Stomach (tissue), 9 donors: ENCODE data around the gene GBA3. TPM values are rescaled to one million over a fixed set of nuclear protein-coding genes. Genes with fewer than 3 reads are reported as not detected.

Experiments used
- DNase-seq, 2 donors: peaks; one replicate each; pipeline versions ENCODE4 v3.0.0 to v3.0.0-alpha.2; 2013 to 2019
- H3K27ac ChIP-seq, 5 donors: fragments of 200-600 bp in 4 of 5; sonication (generic) in 4 of 5; one replicate each; pipeline ENCODE4 v1.5.1; 2013 to 2019; ENCODE audit warnings: mild to moderate bottlenecking in 1 of 5, moderate library complexity in 1 of 5
- H3K27me3 ChIP-seq, 3 donors: fragments of 200-600 bp; sonication (generic); one replicate each; pipeline ENCODE4 v1.5.1; 2017 to 2019; ENCODE audit warnings: mixed run types in 1 of 3
- H3K36me3 ChIP-seq, 4 donors: fragments of 200-600 bp; sonication (generic); 1 replicate in 3 of 4; 2 replicates in 1 of 4; pipeline ENCODE4 v1.5.1; 2016 to 2019
- H3K4me1 ChIP-seq, 4 donors: fragments of 200-600 bp; sonication (generic); one replicate each; pipeline ENCODE4 v1.5.1; 2016 to 2019
- H3K4me3 ChIP-seq, 4 donors: fragments of 200-600 bp; sonication (generic) in 3 of 4; one replicate each; pipeline ENCODE4 v1.5.1; 2016 to 2019; ENCODE audit warnings: mild to moderate bottlenecking in 1 of 4
- H3K9me3 ChIP-seq, 4 donors: fragments of 200-600 bp; sonication (generic); one replicate each; pipeline ENCODE4 v1.5.1; 2016 to 2019
- CTCF ChIP-seq, 7 experiments: fragments of 450-650 bp in 4 of 7; fragments of 200-600 bp in 3 of 7; sonication (generic) in 3 of 7; IDR thresholded peaks; one replicate each; pipeline ENCODE4 v1.5.1; 2016 to 2019; ENCODE audit warnings: antibody characterized with exemption in 7 of 7, control low read depth in 2 of 7, mild to moderate bottlenecking in 1 of 7
- EP300 ChIP-seq: sonication (generic); formaldehyde crosslinking; IDR thresholded peaks from one replicate; pipeline ENCODE4 v1.6.1; 2017; ENCODE audit warnings: antibody characterized with exemption
- POLR2A ChIP-seq, 4 donors: fragments of 450-650 bp; IDR thresholded peaks; one replicate each; pipeline ENCODE4 v1.6.1; 2016; ENCODE audit warnings: antibody characterized with exemption in 4 of 4, control low read depth in 2 of 4, mild to moderate bottlenecking in 1 of 4, moderate library complexity in 1 of 4
- POLR2AphosphoS5 ChIP-seq, 3 donors: sonication (generic); formaldehyde crosslinking; IDR thresholded peaks; one replicate each; pipeline ENCODE4 v1.6.1; 2016; ENCODE audit warnings: antibody characterized with exemption in 3 of 3
- WGBS, 5 donors: extraction: QIAGEN DNeasy Blood & Tissue Kit in 3 of 5; methylation state at CpG; one replicate each; pipeline versions ENCODE4 v1.1.5 to v1.1.7; 2013 to 2018; 5-methylcytosine and 5-hydroxymethylcytosine counted together
- intact Hi-C: fragments of 100-400 bp; cut with DNase I; formaldehyde crosslinking; loops from one replicate; pipeline ENCODE4 v1.15.1; 2023; ENCODE audit warnings: low total_unique reads
- polyA plus RNA-seq, 3 donors: library from polyadenylated mRNA; stranded (reverse); fragments of 200-250 nt; gene quantifications; one replicate each; pipeline ENCODE4 v1.2.3, GENCODE V29; 2013
- total RNA-seq, 5 donors: library from RNA; depleted of rRNA; stranded (reverse); fragments of >200 nt; gene quantifications; one replicate each; pipeline versions ENCODE4 v1.1.0 to v1.2.3, GENCODE V29; 2014 to 2016
- donor health status: healthy with polysubstance abuse.
- donor health status: Bipolar disorder and iron deficiency.
- donor health status: healthy.

Gene GBA3
- total and polyA plus RNA-seq, 8 donors = 0.10 to 13.0 (median 2.8) TPM; not detected in 5

GRCh38 chr4:22730021-22730420 is 37.3 kb downstream of the GBA3 start:
- 86 to 94% (median 90%) methylated on average over 3 of the region's 3 CpGs for WGBS, 5 donors
- intact Hi-C loops = no loop called here

GRCh38 chr4:22733816-22734215 is 41.1 kb downstream of the GBA3 start:
- H3K9me3 ChIP-seq = no peaks in the 10 kb centered on the region
- intact Hi-C loops = no loop called here
- H3K36me3 ChIP-seq = no peaks in the 10 kb centered on the region
- H3K27me3 ChIP-seq = no peaks in the 10 kb centered on the region
- no peak overlapping the region for H3K4me3 ChIP-seq
- no peak overlapping the region for H3K27ac ChIP-seq
- TF ChIP-seq CTCF (IDR thresholded peaks at IDR 0.05) (no peak), EP300 (no peak), POLR2A (IDR thresholded peaks at IDR 0.05) (no peak), POLR2AphosphoS5 (IDR thresholded peaks at IDR 0.05) (no peak)
- no peaks in the 10 kb centered on the region for H3K4me1 ChIP-seq
- WGBS, 5 donors = 63 to 82% (median 72%) methylated on average over 3 of the region's 3 CpGs
- DNase-seq = no peak

More at GRCh38 chr4:22730021-22730420, 37.3 kb downstream of the GBA3 start:
- Histone ChIP-seq H3K4me1 (no peaks in the 10 kb centered on the region), H3K9me3 (no peaks in the 10 kb centered on the region), H3K4me3 (no peak overlapping the region), H3K27me3 (no peaks in the 10 kb centered on the region), H3K27ac (no peak overlapping the region), H3K36me3 (no peaks in the 10 kb centered on the region)
- TF ChIP-seq POLR2A (IDR thresholded peaks at IDR 0.05) (no peak), POLR2AphosphoS5 (IDR thresholded peaks at IDR 0.05) (no peak), CTCF (IDR thresholded peaks at IDR 0.05) (no peak)
- no peak for DNase-seq

- H3K36me3 ChIP-seq = no peaks in the 10 kb centered on the region
- no peak for TF ChIP-seq POLR2A (IDR thresholded peaks at IDR 0.05)
- no peak overlapping the region for H3K4me3 ChIP-seq
- H3K4me1 ChIP-seq = no peaks in the 10 kb centered on the region
- 73 to 94% (median 86%) methylated on average over 2 of the region's 2 CpGs for WGBS, 5 donors
- H3K27ac ChIP-seq = no peak overlapping the region
- no peak for DNase-seq
- no peaks in the 10 kb centered on the region for H3K27me3 ChIP-seq
- no peaks in the 10 kb centered on the region for H3K9me3 ChIP-seq
- intact Hi-C loops = no loop called here
Measured at GRCh38 chr4:22736912-22737311, 44.2 kb downstream of the GBA3 start.

- TF ChIP-seq POLR2A (IDR thresholded peaks at IDR 0.05) (no peak), CTCF (IDR thresholded peaks at IDR 0.05) (no peak), EP300 (no peak), POLR2AphosphoS5 (IDR thresholded peaks at IDR 0.05) (no peak)
- no peak for DNase-seq
- H3K27ac ChIP-seq = no peak overlapping the region
- intact Hi-C loops = no loop called here
- H3K4me1 ChIP-seq = no peaks in the 10 kb centered on the region
- 54 to 59% (median 56%) methylated on average over 3 of the region's 3 CpGs for WGBS, 5 donors
- no peaks in the 10 kb centered on the region for H3K27me3 ChIP-seq
- no peak overlapping the region for H3K4me3 ChIP-seq
- no peaks in the 10 kb centered on the region for H3K36me3 ChIP-seq
- H3K9me3 ChIP-seq = no peaks in the 10 kb centered on the region
Measured at GRCh38 chr4:22739968-22740367, 47.2 kb downstream of the GBA3 start.

- Histone ChIP-seq H3K27ac (no peak overlapping the region), H3K36me3 (no peaks in the 10 kb centered on the region), H3K9me3 (no peaks in the 10 kb centered on the region), H3K4me1 (no peaks in the 10 kb centered on the region), H3K27me3 (no peaks in the 10 kb centered on the region), H3K4me3 (no peak overlapping the region)
- intact Hi-C loops = no loop called here
- TF ChIP-seq POLR2AphosphoS5 (IDR thresholded peaks at IDR 0.05) = no peak
- 75 to 87% (median 83%) methylated on average over 3 of the region's 3 CpGs for WGBS, 5 donors
- no peak for DNase-seq
Measured at GRCh38 chr4:22741744-22742143, 49.0 kb downstream of the GBA3 start.
